Embryonic facial prominence (tissue), 1 donor: ENCODE measurements around the gene TMEM238.
"Not testable (repeated sequence)": the region's sequence is repeated elsewhere in the genome, so short reads cannot be mapped to it uniquely, and the experiment has no call there.

ENCODE experiments used
- DNase-seq: peaks from one replicate; pipeline ENCODE4 v3.0.0-alpha.2; 2016; ENCODE audit errors: extremely low spot score

TMEM238 gene

GRCh38 chr19:55401390-55401789 is 17.3 kb upstream of the TMEM238 start:
- not testable (repeated sequence) for DNase-seq

- no peak for DNase-seq
Observed at GRCh38 chr19:55400281-55401087, 16.4 kb upstream of the TMEM238 start.

- DNase-seq, result no peak
Observed at GRCh38 chr19:55398200-55398925, 14.3 kb upstream of the TMEM238 start.

GRCh38 chr19:55392820-55393761 is 9.0 kb upstream of the TMEM238 start:
- no peak for DNase-seq

GRCh38 chr19:55391702-55392615 is 7.9 kb upstream of the TMEM238 start:
- no peak for DNase-seq

GRCh38 chr19:55391191-55391670 is 7.1 kb upstream of the TMEM238 start:
- no peak for DNase-seq

GRCh38 chr19:55390461-55390880 is 6.4 kb upstream of the TMEM238 start:
- no peak for DNase-seq

GRCh38 chr19:55389386-55390317 is 5.6 kb upstream of the TMEM238 start:
- no peak for DNase-seq

GRCh38 chr19:55387736-55388497 is 3.8 kb upstream of the TMEM238 start:
- no peak for DNase-seq

- DNase-seq, result no peak
Observed at GRCh38 chr19:55386493-55386971, 2.4 kb upstream of the TMEM238 start.

- DNase-seq, result peak; percentile 96
Observed at GRCh38 chr19:55385724-55386492, 1.8 kb upstream of the TMEM238 start, which contains the start of gene RPL28. Gene RPL28 (plus strand): TSS chr19:55385932. CDS start chr19:55386358, 426 bp downstream.

- DNase-seq, result peak; percentile 87
Observed at GRCh38 chr19:55384920-55385723, 1.0 kb upstream of the TMEM238 start.

GRCh38 chr19:55383279-55384130 is 587 bp downstream of the TMEM238 start:
- DNase-seq, result no peak

GRCh38 chr19:55382522-55383054 is 1.5 kb downstream of the TMEM238 start:
- DNase-seq, result no peak

GRCh38 chr19:55382013-55382412 is 2.1 kb downstream of the TMEM238 start:
- no peak for DNase-seq

GRCh38 chr19:55379174-55379573 is 4.9 kb downstream of the TMEM238 start:
- DNase-seq, result no peak
